Measurements from ENCODE around the gene ELMO1.

Gene ELMO1

DNA sequence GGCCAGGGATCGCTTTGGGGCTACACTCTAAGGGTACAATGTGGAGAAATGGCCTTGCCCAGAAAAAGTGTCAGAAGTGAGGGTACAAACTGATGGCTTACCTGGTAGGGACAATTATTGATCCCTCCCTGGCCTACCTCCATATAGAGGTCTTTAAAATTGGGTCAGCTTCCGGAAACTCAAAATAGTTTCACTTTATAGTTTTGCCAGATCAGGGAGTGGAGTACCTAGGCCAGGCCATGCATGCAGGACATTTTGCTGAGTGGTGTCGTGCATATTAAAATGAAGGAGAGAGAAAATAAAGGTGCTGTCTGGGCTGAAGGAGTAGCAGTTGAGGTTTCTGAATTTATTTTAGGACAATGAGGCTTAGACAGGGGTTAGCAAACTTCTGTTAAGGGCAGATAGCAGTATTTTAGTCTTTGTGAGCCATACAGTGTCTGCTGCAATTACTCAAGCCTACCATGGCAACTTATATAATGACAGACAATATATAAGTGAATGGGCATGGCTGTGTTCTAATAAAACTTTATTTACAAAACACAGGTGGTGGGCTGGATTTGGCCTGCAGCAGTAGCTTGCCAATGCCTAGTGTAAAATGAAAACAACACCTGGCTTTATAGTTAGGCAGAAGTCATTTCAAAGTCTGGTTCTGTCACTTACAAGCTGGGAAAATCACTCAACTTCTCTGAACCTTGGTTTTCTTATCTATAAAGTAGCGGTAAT lies 547.5 kb downstream of the ELMO1 start:
- no peak for DNase-seq (ENCODE audit: low read depth in 1 of 2, low spot score in 1 of 2)

DNA sequence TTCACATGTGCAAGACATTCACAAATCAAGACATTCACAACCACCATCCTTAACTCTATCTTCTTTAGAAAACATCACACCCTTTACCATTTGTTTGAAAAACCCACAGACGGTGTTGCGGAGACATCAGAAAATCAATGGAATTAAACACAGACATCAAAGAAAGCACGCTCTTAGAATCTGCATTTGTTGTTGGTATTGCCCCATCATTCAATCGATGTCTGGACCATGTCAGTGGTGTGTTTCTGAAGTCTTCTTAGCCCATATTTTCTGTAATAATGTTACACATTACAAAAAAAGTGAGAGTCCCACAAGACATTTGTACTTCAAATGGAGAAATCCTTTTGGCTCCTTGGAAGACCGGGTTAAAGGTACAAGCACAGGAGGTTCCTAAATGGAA lies 550.5 kb downstream of the ELMO1 start:
- DNase-seq (ENCODE audit: low read depth in 1 of 2, low spot score in 1 of 2) = no peak

- DNase-seq (ENCODE audit: low read depth in 1 of 2, low spot score in 1 of 2) = no peak
Observed at GRCh38 chr7:36896956-36897590, 551.6 kb downstream of the ELMO1 start.

GRCh38 chr7:36896418-36896817 lies 552.2 kb downstream of the ELMO1 start:
- DNase-seq (ENCODE audit: low read depth in 1 of 2, low spot score in 1 of 2) = no peak

- DNase-seq (ENCODE audit: low read depth in 1 of 2, low spot score in 1 of 2) = no peak
Observed at GRCh38 chr7:36895192-36895591, 553.5 kb downstream of the ELMO1 start.

GRCh38 chr7:36894190-36894589 lies 554.5 kb downstream of the ELMO1 start:
- no peak for DNase-seq (ENCODE audit: low read depth in 1 of 2, low spot score in 1 of 2)

DNA sequence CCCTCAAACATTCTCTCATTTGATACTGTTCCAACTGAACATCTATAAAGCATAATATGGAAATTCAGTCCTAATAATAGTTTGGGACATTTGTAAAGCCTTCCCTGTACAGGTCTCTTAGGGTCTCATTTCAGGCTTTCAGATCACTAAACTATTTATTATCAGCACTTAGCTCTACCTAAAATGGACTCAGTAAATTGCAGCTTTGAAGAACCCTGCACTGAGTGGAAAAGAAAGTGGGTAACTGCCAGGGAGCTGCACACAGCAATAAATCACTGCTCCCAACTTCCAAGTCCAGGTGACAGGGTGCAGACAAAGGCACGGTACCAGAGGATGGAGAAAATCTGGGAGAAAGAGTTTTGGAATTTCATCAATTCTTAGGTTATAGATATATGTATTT lies 559.5 kb downstream of the ELMO1 start:
- DNase-seq (ENCODE audit: low read depth in 1 of 2, low spot score in 1 of 2) = no peak

GRCh38 chr7:36887969-36888368 lies 560.7 kb downstream of the ELMO1 start:
- DNase-seq (ENCODE audit: low read depth in 1 of 2, low spot score in 1 of 2) = no peak

- no peak for DNase-seq (ENCODE audit: low read depth in 1 of 2, low spot score in 1 of 2)
Observed at GRCh38 chr7:36887233-36887632, 561.4 kb downstream of the ELMO1 start.

DNA sequence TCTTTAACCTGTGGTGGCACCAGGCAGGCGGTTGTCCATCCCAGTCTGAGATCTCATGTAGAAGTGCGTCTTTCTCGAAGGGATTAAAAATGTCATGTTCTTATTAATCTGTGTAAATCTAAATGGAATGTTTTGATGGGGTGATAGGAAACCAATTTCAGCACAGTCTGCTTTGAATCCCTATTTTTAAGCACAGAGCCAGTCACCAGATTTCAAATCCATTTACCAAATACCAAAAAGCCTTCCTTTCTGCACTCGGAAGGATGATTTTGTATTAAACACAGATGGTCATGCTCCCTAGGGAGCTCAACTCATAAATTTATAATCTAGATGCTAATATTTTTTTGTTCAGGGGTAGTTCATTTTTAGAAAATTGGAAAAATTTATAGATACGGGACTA lies 563.8 kb downstream of the ELMO1 start:
- no peak for DNase-seq (ENCODE audit: low read depth in 1 of 2, low spot score in 1 of 2)

DNA sequence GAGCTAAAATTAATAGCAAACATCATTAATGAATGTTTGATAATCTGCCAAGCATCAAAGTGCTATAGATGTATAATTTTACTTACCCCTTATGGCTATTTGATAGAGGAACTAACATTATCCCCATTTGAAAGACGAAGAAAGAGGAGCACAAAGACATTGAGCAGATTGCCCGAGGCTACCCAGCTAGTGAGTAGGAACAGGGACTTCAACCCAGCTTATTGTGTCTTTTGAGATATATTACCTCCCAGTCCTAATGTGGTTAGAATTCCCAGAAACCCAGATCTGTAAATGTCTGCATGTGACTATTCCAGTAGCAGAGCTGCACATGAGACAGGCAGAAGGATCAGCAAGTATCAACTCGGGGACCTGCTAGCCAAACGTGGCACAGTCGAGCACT lies 564.3 kb downstream of the ELMO1 start:
- no peak for DNase-seq (ENCODE audit: low read depth in 1 of 2, low spot score in 1 of 2)

DNA sequence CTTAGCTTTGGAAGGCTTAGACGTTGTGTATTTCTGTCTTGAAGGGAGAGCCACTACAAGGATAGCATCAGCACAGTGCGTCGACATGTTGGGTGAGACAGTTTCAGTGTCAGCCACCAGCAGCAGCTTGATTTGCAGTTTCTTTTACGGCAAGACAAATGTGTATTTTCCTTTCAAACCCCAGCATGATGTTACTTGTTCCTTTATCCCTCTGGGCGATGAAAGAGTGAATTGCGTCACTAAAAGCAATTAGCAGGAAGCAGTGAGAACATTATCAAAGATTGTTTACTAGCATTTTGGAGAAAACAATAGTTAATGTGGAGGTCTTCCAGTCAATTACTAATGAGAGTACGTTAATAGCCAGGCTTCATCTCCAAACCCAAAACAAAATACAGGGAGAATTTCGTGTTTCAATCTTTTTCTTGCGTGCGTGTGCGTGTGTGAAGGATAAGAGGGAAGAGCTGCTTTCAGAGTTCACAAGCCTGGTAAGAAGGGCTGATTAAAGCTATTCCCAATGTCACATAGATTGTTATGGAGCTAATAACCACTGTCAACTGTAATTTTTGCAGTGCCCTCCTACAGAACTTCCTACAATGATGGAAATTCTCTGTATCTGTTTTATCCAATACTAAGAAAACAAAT lies 567.3 kb downstream of the ELMO1 start:
- DNase-seq (ENCODE audit: low read depth in 1 of 2, low spot score in 1 of 2) = no peak

DNA sequence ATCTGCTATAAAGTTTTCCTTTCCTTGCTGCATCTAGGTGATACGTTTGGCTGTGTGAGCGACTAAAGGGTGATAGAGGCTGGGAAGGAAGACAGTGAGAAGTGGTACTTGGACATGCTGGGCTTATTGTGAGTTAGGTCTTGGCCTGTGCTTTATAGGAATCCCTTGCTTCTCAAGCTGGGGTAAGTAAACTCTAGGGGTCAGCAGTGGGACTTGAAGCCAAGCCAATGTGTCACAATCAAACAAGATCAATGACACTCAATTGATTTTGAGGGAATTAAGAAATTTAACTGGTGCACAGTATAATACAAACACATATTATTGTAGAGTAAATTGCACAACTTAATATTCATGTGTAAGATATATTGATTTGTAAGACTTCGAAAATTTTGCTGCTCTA lies 568.6 kb downstream of the ELMO1 start:
- DNase-seq (ENCODE audit: low read depth in 1 of 2, low spot score in 1 of 2) = no peak

DNA sequence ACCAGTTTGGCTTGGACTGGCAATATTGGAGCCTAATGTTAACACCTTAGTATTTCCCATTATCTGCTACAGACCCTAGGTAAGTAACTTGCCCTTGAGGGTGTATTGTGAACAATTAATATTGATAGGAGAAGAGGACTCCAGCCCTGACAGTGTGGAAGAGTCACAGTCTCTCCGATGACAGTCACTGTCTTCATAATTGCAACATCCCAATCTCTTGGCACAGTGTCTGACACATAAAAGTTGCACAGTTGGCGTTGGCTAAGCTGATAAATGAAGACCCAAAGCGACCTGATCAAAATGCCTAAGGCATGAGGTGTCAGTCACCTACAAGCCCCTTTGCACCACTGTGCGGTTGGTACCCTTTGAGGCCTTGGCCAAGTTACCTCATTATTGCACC lies 569.6 kb downstream of the ELMO1 start:
- no peak for DNase-seq (ENCODE audit: low read depth in 1 of 2, low spot score in 1 of 2)

DNA sequence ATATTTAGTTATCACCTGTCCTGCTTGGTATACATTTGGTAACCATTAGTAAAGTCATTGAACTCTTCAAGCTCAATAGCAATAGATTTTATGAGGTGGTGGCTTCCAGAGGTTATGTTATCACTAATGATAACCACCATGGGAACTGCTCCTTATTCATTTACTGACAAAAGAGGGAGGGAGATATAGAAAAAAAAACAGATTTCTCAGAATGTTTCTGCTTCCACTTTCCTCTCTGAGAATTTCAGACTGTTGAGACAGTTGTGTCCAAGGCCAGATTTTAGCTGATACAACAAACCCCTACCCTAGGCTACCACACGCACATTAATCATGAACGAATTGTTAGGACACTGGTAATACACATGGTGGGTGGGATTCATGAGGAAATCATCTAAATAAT lies 570.4 kb downstream of the ELMO1 start:
- no peak for DNase-seq (ENCODE audit: low read depth in 1 of 2, low spot score in 1 of 2)

- DNase-seq (ENCODE audit: low read depth in 1 of 2, low spot score in 1 of 2) = no peak
Observed at GRCh38 chr7:36875794-36876193, 572.9 kb downstream of the ELMO1 start.

- no peak for DNase-seq (ENCODE audit: low read depth in 1 of 2, low spot score in 1 of 2)
Observed at GRCh38 chr7:36874041-36874440, 574.6 kb downstream of the ELMO1 start.

DNA sequence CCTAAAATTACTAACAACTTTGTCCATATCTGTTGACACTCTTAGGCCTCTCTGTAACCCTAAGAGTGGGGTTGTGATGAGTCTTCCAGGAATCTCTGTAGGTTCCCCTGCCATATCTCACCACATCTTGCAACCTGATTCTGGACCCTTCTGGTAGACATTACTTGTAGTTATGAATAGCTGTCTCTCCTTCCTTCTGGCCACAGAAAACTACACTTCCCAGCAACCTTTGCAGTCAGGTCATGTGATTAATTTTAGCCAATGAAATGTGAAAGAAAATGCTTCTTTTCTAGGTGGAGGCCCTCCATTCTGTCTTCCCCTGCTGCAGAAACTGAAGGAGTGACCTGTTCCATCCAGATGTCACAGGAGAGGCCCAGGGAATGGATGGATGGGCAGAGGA lies 576.8 kb downstream of the ELMO1 start:
- no peak for DNase-seq (ENCODE audit: low read depth in 1 of 2, low spot score in 1 of 2)

- no peak for DNase-seq (ENCODE audit: low read depth in 1 of 2, low spot score in 1 of 2)
Observed at GRCh38 chr7:36871355-36871738, 577.3 kb downstream of the ELMO1 start.

DNA sequence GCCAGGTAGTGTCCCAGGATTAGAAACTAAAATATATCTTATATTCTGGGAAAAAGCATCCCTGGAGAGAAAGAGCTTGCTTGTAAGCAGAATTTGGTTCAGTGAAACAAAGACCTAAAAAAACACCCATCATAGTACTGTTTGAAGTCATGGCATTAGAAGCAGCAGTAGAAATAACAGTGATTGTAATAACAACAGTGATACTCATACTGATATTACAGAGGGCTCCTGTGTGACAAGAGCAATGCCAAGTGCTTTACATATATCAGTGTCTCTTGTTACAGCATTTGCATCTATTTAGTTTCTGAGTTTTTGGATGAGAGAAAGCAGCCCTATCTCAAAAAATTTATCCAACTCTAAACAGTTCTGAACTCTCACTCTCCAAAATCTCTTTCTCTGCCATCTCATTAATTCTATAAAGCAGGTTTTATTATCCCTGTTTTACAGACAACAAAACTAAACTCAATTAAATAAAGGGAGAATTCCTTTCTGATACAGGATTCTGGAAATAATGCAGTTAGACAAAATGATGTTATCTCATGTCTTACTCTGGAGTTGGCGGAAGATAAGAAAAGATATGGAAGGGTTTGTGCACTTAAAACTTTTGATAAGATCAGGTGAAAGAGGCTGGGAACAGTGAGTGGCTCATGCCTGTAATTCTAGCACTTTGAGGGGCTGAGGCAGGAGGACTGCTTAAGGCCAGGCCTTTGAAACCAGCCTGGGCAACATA lies 577.9 kb downstream of the ELMO1 start:
- DNase-seq (ENCODE audit: low read depth in 1 of 2, low spot score in 1 of 2) = no peak

DNA sequence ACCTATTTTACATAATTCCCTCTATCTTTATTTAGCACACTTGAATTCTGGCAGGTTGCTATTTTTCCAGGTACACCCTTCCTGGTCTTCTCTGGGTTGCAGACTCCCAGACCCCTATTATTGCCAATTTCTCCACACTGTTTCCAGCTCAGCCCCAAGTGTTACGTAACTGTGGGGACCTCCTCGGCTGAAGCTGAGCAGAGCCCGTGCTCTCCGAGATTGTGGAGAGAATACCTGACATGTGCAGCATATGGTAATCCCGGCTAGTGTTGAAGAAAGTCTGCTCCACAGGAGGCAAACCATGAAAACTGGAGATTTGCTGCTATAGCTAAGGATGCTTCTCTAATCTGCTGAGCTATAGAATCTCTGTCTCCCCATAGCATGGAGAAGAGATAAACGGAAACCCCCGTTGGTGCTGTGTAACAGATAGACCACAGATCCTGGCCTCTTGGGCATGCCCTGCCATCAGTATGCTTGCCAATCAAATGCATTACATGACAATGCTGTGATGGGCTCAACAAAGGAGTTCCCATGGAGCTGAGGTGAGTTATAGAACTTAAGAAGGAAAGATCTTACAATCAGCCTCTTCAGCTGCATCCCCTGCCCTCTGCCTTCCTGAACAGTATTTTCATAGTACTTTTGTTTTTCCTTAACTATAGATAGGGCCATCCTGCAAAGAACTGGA lies 579.8 kb downstream of the ELMO1 start:
- DNase-seq (ENCODE audit: low read depth in 1 of 2, low spot score in 1 of 2) = no peak

Measured in stimulated activated CD4-positive, alpha-beta T cell treated with anti-CD3 and anti-CD28 coated beads, Interleukin-15, amount 100 ng/mL, for 1 hour (primary cell).